H1 (cell line): Measurements from ENCODE around the gene ARID5B. TPM values are rescaled to one million over a fixed set of nuclear protein-coding genes. Genes with fewer than 3 reads are reported as not detected.

ENCODE experiments used
- CTCF ChIP-seq, 3 experiments: IDR thresholded peaks; 1 replicate in 2 of 3; 2 replicates in 1 of 3; pipeline versions ENCODE4 v1.5.1 to v1.6.1; 2011; ENCODE audit warnings: low read length in 3 of 3, mild to moderate bottlenecking in 3 of 3, inconsistent platforms in 2 of 3, low read depth in 1 of 3, moderate library complexity in 1 of 3; ENCODE audit not compliant: insufficient read depth in 1 of 3; ENCODE audit errors: control extremely low read depth in 1 of 3
- RNF2 ChIP-seq: fragments of 200-900, 300-1000 bp; sonication (generic); IDR thresholded peaks from 2 replicates; pipeline ENCODE4 v1.7.1; 2016; ENCODE audit warnings: borderline replicate concordance, low read depth, mild to moderate bottlenecking, antibody characterized with exemption, low read length; ENCODE audit not compliant: poor library complexity, severe bottlenecking; ENCODE audit errors: missing control alignments
- SIX5 ChIP-seq: IDR thresholded peaks from 2 replicates; pipeline ENCODE4 v1.6.1; 2011; ENCODE audit warnings: mild to moderate bottlenecking, low read depth, low read length
- polyA plus RNA-seq, 7 experiments: library from polyadenylated mRNA; depleted of rRNA in 3 of 7; stranded (reverse) in 5 of 7; unstranded in 2 of 7; fragments of >200 nt in 5 of 7; fragments of 200-250 nt in 2 of 7; gene quantifications; 1 replicate in 5 of 7; 2 replicates in 1 of 7; 4 replicates in 1 of 7; pipeline versions ENCODE4 v1.2.1 to v1.2.3, GENCODE V29; 2011 to 2013; ENCODE audit warnings: missing spikeins in 2 of 7, mixed read lengths in 2 of 7
- total RNA-seq: library from RNA; stranded (reverse); fragmentation: NEBNext Ultra II Directional; extraction: Animal tissue kit (Norgen Biotek cat#: 25700); gene quantifications from 2 replicates; pipeline ENCODE4 v1.2.1, GENCODE V29; 2021

Gene ARID5B
- total and polyA plus RNA-seq, 2 of the 8 experiments (the other 6 are each of a cell fraction or from before 2014, with no cell fraction given), result 0.21 to 1.1 TPM

GRCh38 chr10:61863981-61864380, 37.5 kb upstream of the ARID5B start (continued):
- TF ChIP-seq CTCF (IDR thresholded peaks at IDR 0.05; ENCODE audit: control extremely low read depth in 1 of 3, insufficient read depth in 1 of 3, low read depth in 1 of 3, low read length in 3 of 3), result no peak
- TF ChIP-seq SIX5, result no peak
- no peak for TF ChIP-seq RNF2
- TF ChIP-seq, all 59 proteins: peak for 0
